CD4-positive, CD25-positive, alpha-beta regulatory T cell (primary cell): Measurements from ENCODE around the gene TANC1. TPM values are rescaled to one million over a fixed set of nuclear protein-coding genes. Genes with fewer than 3 reads are reported as not detected.
A peak's percentile ranks its signal among the peaks of the same experiment; 100 is the strongest.

Source experiments
- ATAC-seq, 2 donors: fragments of 150-1000 bp; cut with Tn5 transposase; one replicate each; pipeline ENCODE4 v1.10.0; 2021; ENCODE audit warnings: low read depth in 2 of 2, moderate number of reproducible peaks in 2 of 2, moderate library complexity in 1 of 2
- DNase-seq, 3 donors: peaks; one replicate each; pipeline versions ENCODE4 v3.0.0 to v3.0.0-alpha.2; 2012 to 2022; ENCODE audit warnings: mixed read lengths in 1 of 3
- H3K27ac ChIP-seq: one replicate; pipeline ENCODE4 v1.7.0; 2013; ENCODE audit warnings: mild to moderate bottlenecking, low read length; ENCODE audit not compliant: insufficient read depth, poor library complexity, severe bottlenecking
- H3K27me3 ChIP-seq: one replicate; pipeline ENCODE4 v1.7.0; 2013; ENCODE audit warnings: low read length; ENCODE audit not compliant: control insufficient read depth, insufficient read depth
- H3K36me3 ChIP-seq: one replicate; pipeline ENCODE4 v1.7.0; 2013; ENCODE audit warnings: mild to moderate bottlenecking, low read length, moderate library complexity; ENCODE audit not compliant: control insufficient read depth, insufficient read depth
- H3K4me1 ChIP-seq: 2 replicates; pipeline ENCODE4 v1.7.0; 2013; ENCODE audit warnings: mild to moderate bottlenecking, low read length; ENCODE audit not compliant: insufficient read depth, control insufficient read depth, poor library complexity, severe bottlenecking
- H3K4me3 ChIP-seq: one replicate; pipeline ENCODE4 v1.7.0; 2013; ENCODE audit warnings: low read depth, mild to moderate bottlenecking, low read length, moderate library complexity
- H3K9me3 ChIP-seq, 2 experiments: 1 replicate in 1 of 2; 2 replicates in 1 of 2; pipeline ENCODE4 v1.7.0; 2013; ENCODE audit warnings: low read length in 2 of 2, mild to moderate bottlenecking in 1 of 2, moderate library complexity in 1 of 2; ENCODE audit not compliant: control insufficient read depth in 2 of 2
- H3K27ac Mint-ChIP-seq, 3 donors: one replicate each; pipeline ENCODE4 v1.8.0; 2020 to 2022; ENCODE audit warnings: mild to moderate bottlenecking in 3 of 3, mixed read lengths in 3 of 3, moderate library complexity in 2 of 3
- H3K27me3 Mint-ChIP-seq: one replicate; pipeline ENCODE4 v1.8.0; 2022; ENCODE audit warnings: mild to moderate bottlenecking, mixed read lengths
- H3K36me3 Mint-ChIP-seq: one replicate; pipeline ENCODE4 v1.8.0; 2020; ENCODE audit warnings: mixed read lengths
- H3K4me1 Mint-ChIP-seq, 4 donors: one replicate each; pipeline ENCODE4 v1.8.0; 2020 to 2022; ENCODE audit warnings: mixed read lengths in 4 of 4, mild to moderate bottlenecking in 1 of 4
- H3K4me3 Mint-ChIP-seq, 4 donors: one replicate each; pipeline ENCODE4 v1.8.0; 2020 to 2022; ENCODE audit warnings: mild to moderate bottlenecking in 4 of 4, mixed read lengths in 4 of 4, moderate library complexity in 3 of 4
- H3K9me3 Mint-ChIP-seq, 7 donors: one replicate each; pipeline ENCODE4 v1.8.0; 2020 to 2022; ENCODE audit warnings: mixed read lengths in 7 of 7, mild to moderate bottlenecking in 3 of 7, moderate library complexity in 2 of 7
- polyA plus RNA-seq, 4 donors: library from polyadenylated mRNA; unstranded; fragments of 300-500 nt; fragmentation: Illumina TruSeq; gene quantifications; one replicate each; pipeline ENCODE4 v1.2.3, GENCODE V29; 2021
- total RNA-seq: library from RNA; stranded (reverse); gene quantifications from one replicate; pipeline ENCODE4 v1.2.3, GENCODE V29; 2022

TANC1 gene
- 0.07 TPM for total RNA-seq
- polyA plus RNA-seq, result under 1 TPM in 1 of 4 donors, not detected in 3; 0.06 TPM

DNA sequence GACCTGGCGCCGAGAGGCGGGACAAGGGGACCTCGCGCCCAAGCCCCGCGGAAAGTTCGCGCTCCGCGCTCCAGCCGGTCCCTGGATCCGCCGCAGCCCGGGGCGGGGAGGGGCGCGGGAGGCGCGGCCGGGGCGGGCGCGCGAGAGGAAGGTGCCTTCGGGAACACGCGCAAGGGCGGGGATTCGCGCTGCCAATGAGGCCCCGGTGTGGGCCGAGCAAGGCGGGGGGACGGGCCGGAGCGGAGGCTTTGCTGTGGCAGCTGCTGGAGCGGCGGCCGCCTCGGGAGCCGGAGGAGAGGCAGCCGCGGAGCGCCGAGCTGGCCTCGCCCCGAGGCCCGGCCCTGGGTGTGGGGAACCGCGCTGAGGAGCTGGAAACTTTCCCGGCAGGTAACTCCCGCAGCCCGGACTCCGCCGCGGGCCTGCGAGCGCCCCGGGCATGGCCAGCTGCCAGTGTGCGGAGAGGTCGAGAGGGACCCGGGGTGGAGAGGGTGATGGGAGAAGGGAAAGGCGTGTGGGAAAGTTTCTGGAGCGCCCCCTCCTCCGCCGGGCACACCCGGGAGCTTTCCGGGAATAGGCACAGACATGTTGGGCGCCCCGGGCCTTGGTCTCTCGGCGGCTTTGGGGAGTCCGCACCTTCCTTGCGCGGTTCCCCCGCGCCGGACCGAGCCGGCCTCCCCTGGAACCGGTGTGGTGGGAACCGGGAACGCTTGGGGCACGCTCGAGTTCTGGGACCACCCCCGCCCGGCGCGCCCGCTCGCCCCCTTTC, at the start of gene TANC1:
TSS of gene TANC1 (plus strand) at position 245 of the 766 bp plus-strand sequence. CDS start 97,271 bp downstream, outside the sequence.
- Mint-ChIP-seq H3K9me3 (peaks cover 0 to 4% (median 0%) of the 10 kb centered on the region in 7 donors), H3K27ac (no peak within 1 kb of the TSS), H3K36me3 (no peaks in the 10 kb centered on the region), H3K27me3 (peaks cover 64% of the 10 kb centered on the region), H3K4me1 (peaks cover 0 to 13% (median 0%) of the 10 kb centered on the region in 4 donors), H3K4me3 (peak within 1 kb of the TSS in 2 of 4 donors; percentile 68 to 70)
- H3K36me3 ChIP-seq, result no peaks in the 10 kb centered on the region
- H3K27ac ChIP-seq, result no peak within 1 kb of the TSS
- H3K4me3 ChIP-seq, result no peak within 1 kb of the TSS
- H3K9me3 ChIP-seq, result no peaks in the 10 kb centered on the region
- peak in 1 of 2 donors; percentile 34 for ATAC-seq
- peaks cover 20% of the 10 kb centered on the region for H3K4me1 ChIP-seq
- DNase-seq, result peak in 2 of 3 donors; percentile 2 to 54
- peaks cover 34% of the 10 kb centered on the region for H3K27me3 ChIP-seq

- Histone ChIP-seq H3K9me3 (no peaks in the 10 kb centered on the region), H3K27me3 (no peaks in the 10 kb centered on the region), H3K27ac (no peak overlapping the region), H3K36me3 (no peaks in the 10 kb centered on the region), H3K4me1 (no peaks in the 10 kb centered on the region), H3K4me3 (no peak overlapping the region)
- no peak overlapping the region for H3K27ac Mint-ChIP-seq
- no peaks in the 10 kb centered on the region for H3K4me1 Mint-ChIP-seq
- no peak overlapping the region for H3K4me3 Mint-ChIP-seq
- H3K9me3 Mint-ChIP-seq, result no peaks in the 10 kb centered on the region
- ATAC-seq (no peak), DNase-seq (no peak)
- H3K27me3 Mint-ChIP-seq, result peaks cover 4% of the 10 kb centered on the region
- H3K36me3 Mint-ChIP-seq, result no peaks in the 10 kb centered on the region
Measured at GRCh38 chr2:158921599-158922408, 46.6 kb upstream of the TANC1 start.

DNA sequence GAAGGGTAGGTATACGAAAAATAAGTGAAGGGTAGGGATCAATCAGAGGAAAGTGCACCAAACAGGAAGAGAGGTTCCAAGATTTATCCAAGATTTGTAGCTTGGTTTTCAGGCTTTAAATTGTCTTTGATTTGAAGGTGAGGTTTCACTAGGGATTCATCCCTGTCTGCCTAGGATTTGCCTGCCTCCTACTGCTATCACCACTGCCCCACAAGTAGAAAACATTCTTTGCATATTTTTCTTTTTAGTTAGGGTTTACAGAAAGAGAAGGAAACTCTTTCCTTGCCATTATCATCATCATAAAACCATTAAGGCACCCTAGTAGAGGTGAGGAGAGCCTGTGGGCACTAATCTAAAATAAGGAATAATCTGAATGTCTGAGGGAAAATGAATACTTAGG, 45.8 kb upstream of the TANC1 start:
- Histone ChIP-seq H3K4me3 (no peak overlapping the region), H3K9me3 (no peaks in the 10 kb centered on the region), H3K36me3 (no peaks in the 10 kb centered on the region), H3K4me1 (no peaks in the 10 kb centered on the region), H3K27ac (no peak overlapping the region), H3K27me3 (no peaks in the 10 kb centered on the region)
- H3K36me3 Mint-ChIP-seq, result no peaks in the 10 kb centered on the region
- no peaks in the 10 kb centered on the region for H3K4me1 Mint-ChIP-seq
- ATAC-seq, result no peak
- H3K27ac Mint-ChIP-seq, result no peak overlapping the region
- H3K4me3 Mint-ChIP-seq, result no peak overlapping the region
- no peak for DNase-seq
- no peaks in the 10 kb centered on the region for H3K9me3 Mint-ChIP-seq
- peaks cover 4% of the 10 kb centered on the region for H3K27me3 Mint-ChIP-seq

DNA sequence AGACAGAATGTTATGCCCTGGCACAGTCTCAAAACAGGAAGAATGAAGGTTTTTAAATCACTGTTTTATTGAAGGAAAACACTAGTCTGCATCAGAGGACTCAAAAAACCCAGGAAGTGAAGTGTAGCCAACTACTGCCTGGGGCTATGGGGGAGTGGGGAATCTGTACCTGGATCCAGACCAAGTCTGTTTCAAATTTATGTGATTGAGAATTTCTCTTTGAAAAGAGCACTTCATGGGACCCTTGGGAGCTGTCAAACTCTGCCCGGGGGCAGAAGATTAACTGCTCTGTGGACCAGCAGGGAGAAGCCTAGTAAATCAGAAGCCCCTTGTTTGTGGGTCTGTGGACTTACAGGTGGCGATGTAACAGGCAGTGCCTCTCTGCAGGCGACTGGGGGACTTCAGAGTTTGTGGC, 45.3 kb upstream of the TANC1 start:
- H3K36me3 ChIP-seq, result no peaks in the 10 kb centered on the region
- no peak overlapping the region for H3K4me3 ChIP-seq
- no peak overlapping the region for H3K27ac ChIP-seq
- H3K4me1 ChIP-seq, result no peaks in the 10 kb centered on the region
- no peak overlapping the region for H3K4me3 Mint-ChIP-seq
- H3K9me3 ChIP-seq, result no peaks in the 10 kb centered on the region
- no peaks in the 10 kb centered on the region for H3K9me3 Mint-ChIP-seq
- no peak for DNase-seq
- peaks cover 4% of the 10 kb centered on the region for H3K27me3 Mint-ChIP-seq
- ATAC-seq, result no peak
- H3K4me1 Mint-ChIP-seq, result no peaks in the 10 kb centered on the region
- no peaks in the 10 kb centered on the region for H3K36me3 Mint-ChIP-seq
- no peaks in the 10 kb centered on the region for H3K27me3 ChIP-seq
- no peak overlapping the region for H3K27ac Mint-ChIP-seq

DNA sequence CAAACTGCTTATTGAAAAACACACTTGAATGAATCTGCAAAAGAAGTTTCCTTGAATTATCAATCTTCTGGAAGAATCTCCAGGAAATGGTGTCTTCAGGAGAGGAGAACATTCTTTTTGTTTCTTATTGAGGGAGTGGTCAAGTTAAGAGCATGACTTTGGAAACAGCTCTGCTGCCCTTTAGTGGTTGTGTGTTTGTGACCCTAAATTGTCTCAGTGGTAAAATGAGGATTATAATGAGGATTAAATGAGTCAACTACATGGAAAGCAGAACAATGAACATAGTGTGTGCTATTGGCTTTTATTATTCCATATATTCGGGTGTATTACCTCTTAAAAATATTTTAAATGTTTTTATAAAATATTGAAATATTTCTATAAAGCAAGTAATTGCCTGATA, 44.8 kb upstream of the TANC1 start:
- Histone ChIP-seq H3K4me1 (no peaks in the 10 kb centered on the region), H3K27me3 (no peaks in the 10 kb centered on the region), H3K36me3 (no peaks in the 10 kb centered on the region), H3K9me3 (peaks cover 0 to under 1% of the 10 kb centered on the region in 2 experiments), H3K4me3 (no peak overlapping the region), H3K27ac (no peak overlapping the region)
- ATAC-seq (no peak), DNase-seq (no peak)
- no peaks in the 10 kb centered on the region for H3K9me3 Mint-ChIP-seq
- H3K27me3 Mint-ChIP-seq, result peaks cover 4% of the 10 kb centered on the region
- H3K27ac Mint-ChIP-seq, result no peak overlapping the region
- no peaks in the 10 kb centered on the region for H3K4me1 Mint-ChIP-seq
- no peak overlapping the region for H3K4me3 Mint-ChIP-seq
- no peaks in the 10 kb centered on the region for H3K36me3 Mint-ChIP-seq

- Mint-ChIP-seq H3K9me3 (peaks cover 0 to 10% (median 3%) of the 10 kb centered on the region in 7 donors), H3K27me3 (peaks cover 4% of the 10 kb centered on the region), H3K27ac (no peak overlapping the region), H3K36me3 (no peaks in the 10 kb centered on the region), H3K4me1 (no peaks in the 10 kb centered on the region), H3K4me3 (no peak overlapping the region)
- Histone ChIP-seq H3K9me3 (peaks cover 0 to 4% of the 10 kb centered on the region in 2 experiments), H3K4me3 (no peak overlapping the region), H3K4me1 (no peaks in the 10 kb centered on the region), H3K36me3 (no peaks in the 10 kb centered on the region), H3K27me3 (no peaks in the 10 kb centered on the region), H3K27ac (no peak overlapping the region)
- ATAC-seq (no peak), DNase-seq (no peak)
Measured at GRCh38 chr2:158926478-158926948, 41.9 kb upstream of the TANC1 start.

DNA sequence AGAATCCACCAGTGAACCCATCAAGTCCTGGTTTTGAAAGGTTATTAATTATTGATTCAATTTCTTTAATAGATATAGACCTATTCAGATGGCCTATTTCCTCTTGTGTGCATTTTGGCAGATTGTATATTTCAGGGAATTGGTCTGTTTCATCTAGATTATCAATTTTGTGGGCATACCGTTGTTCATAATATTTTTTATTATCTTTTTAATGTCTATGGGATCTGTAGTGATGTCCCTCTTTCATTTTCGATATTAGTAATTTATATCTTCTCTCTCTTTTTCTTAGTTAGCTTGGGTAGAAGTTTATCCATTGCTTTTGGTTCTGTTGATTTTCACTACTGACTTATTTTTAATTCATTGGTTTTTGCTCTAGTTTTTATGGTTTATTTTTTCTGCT, 39.9 kb upstream of the TANC1 start:
- ATAC-seq (no peak), DNase-seq (no peak)
- Mint-ChIP-seq H3K27ac (no peak overlapping the region), H3K27me3 (no peaks in the 10 kb centered on the region), H3K4me3 (no peak overlapping the region), H3K4me1 (no peaks in the 10 kb centered on the region), H3K9me3 (peaks cover 0 to 10% (median 3%) of the 10 kb centered on the region in 7 donors), H3K36me3 (no peaks in the 10 kb centered on the region)
- no peak overlapping the region for H3K27ac ChIP-seq
- peaks cover 0 to 4% of the 10 kb centered on the region in 2 experiments for H3K9me3 ChIP-seq
- H3K36me3 ChIP-seq, result no peaks in the 10 kb centered on the region
- no peak overlapping the region for H3K4me3 ChIP-seq
- no peaks in the 10 kb centered on the region for H3K4me1 ChIP-seq
- H3K27me3 ChIP-seq, result no peaks in the 10 kb centered on the region
